NCI-H146 treated with DMSO at 0.1 percent for 48 hours (cell line): ENCODE results near the gene ZNF280B.
"Not testable (repeated sequence)": the region's sequence is repeated elsewhere in the genome, so short reads cannot be mapped to it uniquely, and the experiment has no call there.

ENCODE experiments used
- DNase-seq: peaks from one replicate; lab custom pipeline; 2025; ENCODE audit not compliant: unreplicated experiment; lab: John Stamatoyannopoulos, UW

Gene ZNF280B

DNA sequence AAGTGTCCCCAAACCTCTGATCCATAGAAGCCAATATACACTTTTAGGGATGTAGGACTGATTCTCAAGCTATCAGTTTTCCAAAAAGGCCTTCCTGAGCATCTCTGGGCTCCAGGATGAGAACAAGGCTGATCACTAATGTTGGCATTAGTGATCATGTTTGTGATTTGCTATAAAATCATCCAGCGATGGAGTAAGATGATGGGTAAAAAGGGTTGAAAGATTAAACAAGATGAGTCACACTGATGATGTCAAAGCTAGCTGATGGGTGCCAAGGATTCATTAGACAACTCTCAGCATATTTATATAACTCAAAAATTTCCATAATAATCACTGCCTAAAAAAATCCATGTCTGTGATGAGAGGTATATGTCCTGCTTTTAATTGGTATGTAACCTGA lies 42.8 kb downstream of the ZNF280B start:
- DNase-seq: no peak

DNA sequence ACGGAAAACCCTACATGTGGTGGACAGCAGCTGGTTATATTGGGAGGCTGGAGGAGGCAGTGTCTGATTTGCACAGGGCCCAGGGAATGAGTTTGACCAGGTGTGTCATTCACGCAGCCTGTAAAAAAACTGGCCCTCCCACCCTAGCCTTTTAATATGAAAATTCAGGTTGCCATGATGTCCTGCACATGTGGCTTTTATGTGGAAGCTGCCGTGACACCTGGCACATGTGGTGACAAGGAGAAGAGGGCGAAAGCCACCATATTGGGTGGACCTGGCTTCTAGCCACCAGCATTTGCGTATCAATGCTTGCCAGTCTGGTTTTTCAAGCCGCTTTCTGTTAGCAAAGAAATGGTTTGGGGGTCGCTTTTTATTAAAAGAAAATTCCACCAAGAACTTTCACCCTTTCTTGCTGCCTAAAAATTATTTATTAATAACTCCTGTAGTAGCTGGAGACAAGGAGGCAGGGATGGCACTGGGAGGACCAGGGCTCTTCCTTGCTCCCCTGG lies 43.4 kb downstream of the ZNF280B start:
- no peak for DNase-seq

DNA sequence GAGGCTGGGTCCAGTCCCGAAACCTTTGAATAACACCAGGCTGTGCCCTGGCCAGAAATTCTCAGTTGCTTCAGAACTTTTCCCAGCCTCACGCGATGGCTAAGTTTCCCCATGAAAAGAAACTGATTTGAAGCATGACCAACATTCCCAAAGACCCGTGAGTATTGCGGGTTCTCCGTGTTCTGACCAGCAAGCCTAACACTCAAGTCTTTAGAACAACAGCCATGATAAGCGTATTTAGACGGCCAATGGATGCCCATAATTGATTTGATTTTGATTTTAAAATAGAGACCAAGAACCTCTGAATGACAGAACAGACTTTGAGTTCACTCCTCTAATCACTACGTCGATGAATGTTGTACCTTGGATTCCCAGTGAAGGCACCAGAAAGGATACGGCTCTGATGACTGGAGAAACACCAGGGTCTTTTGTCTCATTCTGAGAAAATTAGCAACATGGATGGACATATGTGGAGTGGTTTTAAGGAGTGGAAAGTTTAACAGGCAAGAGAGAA lies 43.9 kb downstream of the ZNF280B start:
- no peak for DNase-seq

DNA sequence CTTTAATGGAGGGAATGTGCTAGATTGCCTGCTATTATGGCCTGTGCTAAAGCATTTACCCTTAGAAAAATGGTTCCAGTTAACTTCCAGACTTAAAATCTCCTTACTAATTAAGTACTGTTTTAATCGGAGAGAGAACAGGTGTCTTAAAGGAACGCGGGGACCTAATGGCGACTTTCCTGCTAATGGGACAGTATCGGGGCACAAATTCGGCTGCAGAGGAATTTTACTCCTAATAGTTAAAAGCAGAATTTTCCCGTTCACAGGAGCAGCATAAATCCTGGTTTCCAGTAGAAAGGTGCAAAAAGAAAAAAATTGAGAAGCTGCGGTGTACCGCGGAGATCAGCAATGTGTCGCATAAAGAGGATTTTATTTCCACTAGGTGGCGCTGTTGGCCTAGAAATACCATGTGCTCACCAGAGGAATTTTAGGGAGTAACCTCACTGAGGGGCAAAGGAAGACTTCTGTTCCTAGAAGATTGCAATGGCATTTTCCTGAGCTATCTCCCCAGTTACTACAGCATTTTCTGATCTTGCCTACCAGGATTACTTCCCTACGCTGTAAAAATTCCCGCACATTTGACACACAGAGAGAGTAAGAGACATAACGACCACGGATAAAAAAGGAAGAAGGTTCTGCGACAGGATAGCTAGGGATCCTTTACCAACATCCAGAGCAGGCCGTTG lies 44.5 kb downstream of the ZNF280B start:
- no peak for DNase-seq

DNA sequence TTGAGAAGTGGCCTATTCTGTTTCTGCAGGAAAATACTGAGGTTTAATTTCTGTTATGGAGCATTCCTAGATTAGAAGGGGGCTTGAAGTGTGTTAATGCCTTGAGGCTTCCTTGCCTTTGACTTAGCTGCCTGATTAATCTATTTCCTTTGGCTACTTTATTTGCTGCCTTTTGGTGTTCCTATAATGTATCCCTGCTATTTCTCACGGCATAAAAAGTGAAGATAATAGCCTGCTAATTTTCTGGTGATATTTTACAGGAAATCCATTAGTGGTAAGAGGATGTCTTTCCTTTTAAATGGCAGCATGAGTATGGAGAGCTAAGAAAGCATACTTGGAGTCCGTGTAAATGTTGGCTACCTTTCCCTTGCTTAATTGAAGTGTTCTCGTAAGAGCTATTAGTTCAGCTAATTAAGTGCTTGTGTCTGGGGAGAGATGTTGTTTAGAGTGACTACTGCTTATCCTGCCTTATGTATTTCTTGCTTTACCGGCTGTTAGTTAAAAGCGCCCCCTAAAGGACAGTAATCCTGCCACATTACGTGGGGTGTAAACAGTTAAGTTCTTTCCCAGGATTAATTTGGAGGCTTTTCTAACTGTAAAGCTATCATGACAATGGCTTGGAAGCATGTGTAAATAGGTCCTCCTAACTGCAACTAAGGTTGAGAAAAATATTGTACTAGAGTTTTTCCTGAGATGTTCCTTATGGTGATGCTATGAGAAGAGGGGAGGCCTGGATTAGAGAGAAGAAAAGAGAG lies 45.6 kb downstream of the ZNF280B start:
- DNase-seq: no peak

DNA sequence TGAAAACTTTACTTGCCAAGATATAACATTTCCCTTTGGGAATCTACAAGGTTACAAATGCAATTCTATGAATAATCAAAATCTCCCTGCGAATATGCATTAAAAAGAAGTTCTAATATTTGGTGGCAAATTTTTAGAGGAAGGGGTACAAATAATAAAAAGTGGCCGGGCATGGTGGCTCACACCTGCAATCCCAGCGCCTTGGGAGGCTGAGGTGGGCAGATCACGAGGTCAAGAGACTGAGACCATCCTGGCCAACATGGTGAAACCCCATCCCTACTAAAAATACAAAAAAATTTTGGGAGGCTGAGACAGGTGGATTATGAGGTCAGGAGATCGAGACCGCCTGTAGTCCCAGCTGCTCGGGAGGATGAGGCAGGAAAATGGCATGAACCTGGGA lies 47.0 kb downstream of the ZNF280B start:
- DNase-seq: no peak

DNA sequence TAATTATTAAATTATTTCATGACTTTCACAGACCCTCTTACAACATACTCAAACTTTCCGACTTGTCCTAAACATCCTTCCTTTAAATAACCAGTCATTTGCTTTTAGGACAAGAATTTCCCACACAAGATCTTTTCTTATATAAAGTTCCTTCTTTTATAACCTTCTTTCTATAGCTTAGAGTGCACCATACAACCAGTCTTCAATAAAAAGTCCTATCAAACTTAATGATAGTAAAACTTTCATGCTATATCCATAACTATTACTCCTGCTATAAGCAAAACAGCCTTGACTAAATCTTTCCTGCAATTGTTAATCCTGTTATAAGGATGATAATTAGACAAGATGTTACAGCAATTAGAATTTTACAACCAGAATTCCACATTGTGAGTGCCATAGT lies 47.4 kb downstream of the ZNF280B start:
- DNase-seq: no peak

DNA sequence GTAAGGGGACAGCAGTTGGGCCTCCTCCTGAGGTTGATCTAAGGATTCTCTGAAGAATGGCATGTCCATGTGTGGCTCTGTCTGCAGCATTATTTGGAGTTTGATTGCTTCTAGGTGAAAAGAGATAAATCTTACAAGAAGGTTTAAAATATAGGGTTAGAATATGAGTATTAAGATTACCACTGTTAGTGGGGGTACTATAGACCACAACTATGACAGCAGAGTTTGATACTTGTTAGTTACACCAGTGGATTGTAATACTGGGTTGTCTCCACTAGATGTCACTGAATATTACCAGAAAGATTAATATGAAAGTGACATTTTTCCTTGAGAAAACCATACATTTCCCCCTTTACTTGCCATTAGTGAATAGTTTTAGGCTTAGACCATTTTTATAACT lies 47.9 kb downstream of the ZNF280B start:
- no peak for DNase-seq

DNA sequence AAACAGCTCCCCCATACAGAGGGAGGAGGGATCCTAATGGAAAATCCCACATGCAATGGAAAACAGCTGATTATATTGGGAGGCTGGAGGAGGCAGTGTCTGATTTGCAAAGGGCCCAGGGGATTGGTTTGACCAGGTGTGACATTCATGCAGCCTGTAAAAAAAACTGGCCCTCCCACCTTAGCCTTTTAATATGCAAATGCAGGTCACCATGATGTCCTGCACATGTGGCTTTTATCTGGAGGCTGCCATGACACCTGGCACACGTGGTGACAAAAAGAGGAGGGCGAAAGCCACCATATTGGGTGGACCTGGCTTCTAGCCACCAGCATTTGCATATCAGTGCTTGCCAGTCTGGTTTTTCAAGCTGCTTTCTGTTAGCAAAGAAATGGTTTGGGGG lies 48.5 kb downstream of the ZNF280B start:
- no peak for DNase-seq

DNA sequence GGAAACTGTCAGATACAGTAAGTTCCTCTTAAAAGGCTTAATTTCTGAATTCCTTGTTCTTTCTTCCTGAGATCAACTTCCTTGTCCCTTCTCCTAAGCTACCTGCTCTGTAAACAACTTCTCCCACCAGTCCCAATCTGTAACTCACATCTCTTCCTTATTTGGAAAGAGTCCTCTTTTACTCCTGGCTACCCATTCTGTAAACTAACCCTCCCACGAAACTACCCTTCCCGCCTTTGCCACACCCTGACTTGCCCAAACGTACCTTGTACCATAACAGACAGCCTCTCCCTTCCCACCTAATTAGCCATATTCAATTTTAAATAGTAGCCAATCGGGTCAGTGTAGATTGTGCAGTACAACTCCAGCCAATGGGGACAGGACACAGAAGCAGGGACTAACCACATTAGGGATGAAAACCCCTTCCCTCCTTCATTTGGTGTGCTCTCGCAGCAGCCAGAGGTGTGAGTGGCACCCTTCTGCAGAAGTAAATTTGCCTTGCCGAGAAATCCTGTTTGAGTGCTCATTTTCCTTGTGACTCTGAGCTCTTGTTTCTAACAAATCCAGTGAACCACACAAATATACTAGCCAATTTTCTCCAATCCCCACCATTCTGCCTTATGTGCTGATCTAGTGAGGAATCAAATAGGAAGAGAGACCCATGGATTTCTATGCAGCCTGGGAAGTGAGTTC lies 49.5 kb downstream of the ZNF280B start:
- no peak for DNase-seq

DNA sequence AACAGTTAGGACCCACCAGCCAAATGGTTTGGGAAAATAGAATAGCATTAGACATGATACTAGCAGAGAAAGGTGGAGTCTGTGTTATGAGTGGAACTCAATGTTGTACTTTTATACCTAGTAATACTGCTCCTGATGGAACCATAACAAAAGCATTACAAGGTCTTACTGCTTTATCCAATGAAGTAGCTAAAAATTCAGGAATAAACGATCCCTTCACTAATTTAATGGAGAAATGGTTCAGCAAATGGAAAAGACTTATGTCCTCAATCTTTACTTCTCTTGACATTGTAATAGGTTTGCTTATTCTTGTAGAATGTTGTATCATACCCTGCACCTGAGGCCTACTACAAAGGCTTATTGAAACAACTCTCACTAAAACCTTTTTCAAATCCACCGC lies 50.2 kb downstream of the ZNF280B start:
- no peak for DNase-seq

DNA sequence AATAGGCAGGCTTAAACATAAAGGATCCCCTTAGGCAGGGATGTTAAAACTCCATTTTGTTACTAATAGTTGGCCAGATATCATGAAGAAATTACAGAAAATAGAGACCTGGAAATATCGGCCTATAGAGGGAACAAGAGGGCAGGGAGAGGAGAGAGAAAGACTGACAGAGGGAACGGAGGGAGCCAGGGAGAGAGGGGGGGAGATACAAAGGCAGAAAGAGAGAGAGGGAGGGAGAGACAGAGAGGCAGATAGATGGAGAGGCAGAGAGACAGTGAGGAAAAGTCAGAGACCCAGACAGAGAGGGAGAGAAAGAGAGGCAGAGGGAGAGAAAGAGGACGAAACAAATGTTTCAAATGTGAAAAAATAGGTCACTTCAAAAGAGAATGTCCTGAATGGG lies 53.5 kb downstream of the ZNF280B start:
- DNase-seq: no peak

DNA sequence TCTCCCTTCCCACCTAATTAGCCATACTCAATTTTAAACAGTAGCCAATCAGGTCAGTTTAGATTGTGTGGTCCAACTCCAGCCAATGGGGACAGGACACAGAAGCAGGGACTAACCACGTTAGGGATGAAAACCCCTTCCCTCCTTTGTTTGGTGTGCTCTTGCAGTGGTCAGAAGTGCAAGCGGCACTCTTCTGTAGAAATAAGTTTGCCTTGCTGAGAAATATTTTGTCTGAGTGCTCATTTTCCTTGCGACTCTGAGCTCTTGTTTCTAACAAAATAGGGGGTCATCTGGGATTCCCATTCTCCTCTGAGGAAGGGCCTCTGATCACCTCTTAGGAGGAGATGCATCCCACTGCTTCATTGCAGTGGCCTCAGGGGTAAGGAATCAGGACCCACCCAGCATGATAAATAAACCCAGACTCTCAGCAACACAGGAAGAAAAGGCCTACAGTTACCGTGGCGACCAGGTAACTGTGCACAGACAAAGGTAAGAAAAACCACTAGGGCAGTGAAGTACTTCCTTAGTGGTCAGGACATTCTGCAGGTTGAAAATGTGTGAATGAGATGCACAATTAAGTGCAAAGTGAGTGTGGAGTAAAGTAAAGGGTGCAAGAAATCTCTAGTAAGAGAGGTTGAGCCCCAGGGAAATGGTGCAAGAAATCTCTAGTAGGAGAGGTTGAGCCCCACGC lies 55.4 kb downstream of the ZNF280B start:
- no peak for DNase-seq

DNA sequence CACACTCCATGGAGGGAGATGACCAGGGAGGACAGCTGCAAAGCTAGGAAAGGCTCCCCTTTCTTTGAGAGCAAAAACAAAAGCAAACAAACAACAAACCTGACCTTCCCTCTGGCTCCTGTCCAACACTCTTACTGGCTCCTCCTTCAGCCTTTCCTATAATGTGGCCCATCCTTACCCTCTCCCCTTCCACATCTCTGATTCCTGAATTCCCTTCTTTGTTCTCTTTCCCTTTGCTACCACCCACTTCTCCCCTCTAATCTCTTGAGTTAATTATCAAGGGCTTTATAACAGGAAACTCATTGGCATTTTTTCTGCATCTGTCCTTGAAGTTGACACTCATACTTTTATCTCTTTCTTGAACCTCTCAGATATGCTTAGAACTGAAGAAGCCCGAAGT lies 56.3 kb downstream of the ZNF280B start:
- DNase-seq: no peak

DNA sequence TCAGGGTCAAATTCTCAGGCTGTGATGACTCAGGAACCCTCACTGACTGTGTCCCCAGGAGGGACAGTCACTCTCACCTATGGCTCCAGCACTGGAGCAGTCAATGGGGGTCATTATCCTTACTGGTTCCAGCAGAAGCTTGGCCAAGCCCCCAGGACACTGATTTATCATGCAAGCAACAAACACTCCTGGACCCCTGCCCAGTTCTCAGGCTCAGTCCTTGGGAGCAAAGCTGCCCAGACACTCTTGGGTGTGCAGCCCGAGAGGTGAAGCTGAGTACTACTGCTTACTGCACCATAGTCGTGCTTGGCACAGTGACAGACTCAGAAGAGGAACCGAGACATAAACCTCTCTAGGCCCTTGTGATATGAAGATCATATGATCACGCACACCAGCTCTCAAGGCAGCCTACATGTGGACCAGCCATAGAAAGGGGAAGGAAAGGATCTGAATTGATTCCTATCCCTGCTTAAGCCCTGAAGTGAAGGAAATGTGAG lies 58.2 kb downstream of the ZNF280B start:
- DNase-seq: no peak

DNA sequence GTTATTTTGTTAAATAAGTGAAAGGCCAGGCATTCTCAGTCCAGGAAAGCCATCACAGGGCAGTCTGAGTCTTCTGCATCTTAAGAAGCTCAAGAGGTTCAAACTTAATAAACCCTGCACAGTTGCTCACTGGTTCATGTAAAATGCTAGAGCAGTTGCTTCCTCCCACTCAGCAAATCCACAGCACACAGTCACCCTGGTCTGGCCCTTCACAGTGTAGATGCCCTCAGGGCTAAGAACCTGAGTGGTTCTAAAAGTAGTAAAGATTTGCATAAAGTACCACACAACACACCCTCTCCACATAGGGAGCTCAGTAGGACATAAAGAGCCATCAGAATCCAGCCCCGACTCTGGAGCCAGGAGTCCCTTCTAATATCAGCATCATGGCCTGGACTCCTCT lies 58.7 kb downstream of the ZNF280B start:
- no peak for DNase-seq

DNA sequence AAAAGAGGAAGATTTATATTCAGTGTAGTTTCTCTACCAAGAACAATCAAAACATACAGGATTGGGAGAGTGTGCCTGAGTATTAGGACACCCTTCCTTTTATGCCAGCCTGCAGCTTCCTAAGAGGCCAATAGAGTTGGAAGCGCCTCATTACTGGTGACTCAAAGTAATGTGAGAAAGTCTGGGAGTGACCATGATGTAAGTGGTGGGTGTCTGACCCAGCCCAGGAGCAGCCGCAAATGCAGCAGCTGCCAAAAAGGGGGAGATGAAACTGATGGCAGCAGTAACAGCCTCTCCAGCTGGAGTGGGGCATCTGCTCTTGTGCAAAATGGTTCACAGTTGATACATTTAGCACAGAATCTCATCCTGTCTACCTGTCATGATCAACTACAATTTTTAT lies 62.0 kb downstream of the ZNF280B start:
- no peak for DNase-seq

DNA sequence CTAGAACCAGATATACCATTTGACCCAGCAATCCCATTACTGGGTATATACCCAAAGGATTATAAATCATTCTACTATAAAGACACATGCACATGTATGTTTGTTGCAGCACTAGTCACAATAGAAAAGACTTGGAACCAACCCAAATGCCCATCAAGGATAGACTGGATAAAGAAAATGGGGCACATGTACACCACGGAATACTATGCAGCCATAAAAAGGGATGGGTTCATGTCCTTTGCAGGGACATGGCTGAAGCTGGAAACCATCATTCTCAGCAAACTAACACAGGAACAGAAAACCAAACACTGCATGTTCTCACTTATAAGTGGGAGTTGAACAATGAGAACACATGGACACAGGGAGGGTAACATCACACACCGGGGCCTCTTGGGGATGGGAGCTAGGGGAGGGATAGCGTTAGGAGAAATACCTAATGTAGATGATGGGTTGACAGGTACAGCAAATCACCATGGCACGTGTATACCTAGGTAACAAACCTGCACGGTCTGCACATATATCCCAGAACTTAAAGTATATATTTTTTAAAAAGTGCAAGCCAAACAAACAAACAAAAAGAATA lies 64.4 kb downstream of the ZNF280B start:
- not testable (repeated sequence) for DNase-seq

DNA sequence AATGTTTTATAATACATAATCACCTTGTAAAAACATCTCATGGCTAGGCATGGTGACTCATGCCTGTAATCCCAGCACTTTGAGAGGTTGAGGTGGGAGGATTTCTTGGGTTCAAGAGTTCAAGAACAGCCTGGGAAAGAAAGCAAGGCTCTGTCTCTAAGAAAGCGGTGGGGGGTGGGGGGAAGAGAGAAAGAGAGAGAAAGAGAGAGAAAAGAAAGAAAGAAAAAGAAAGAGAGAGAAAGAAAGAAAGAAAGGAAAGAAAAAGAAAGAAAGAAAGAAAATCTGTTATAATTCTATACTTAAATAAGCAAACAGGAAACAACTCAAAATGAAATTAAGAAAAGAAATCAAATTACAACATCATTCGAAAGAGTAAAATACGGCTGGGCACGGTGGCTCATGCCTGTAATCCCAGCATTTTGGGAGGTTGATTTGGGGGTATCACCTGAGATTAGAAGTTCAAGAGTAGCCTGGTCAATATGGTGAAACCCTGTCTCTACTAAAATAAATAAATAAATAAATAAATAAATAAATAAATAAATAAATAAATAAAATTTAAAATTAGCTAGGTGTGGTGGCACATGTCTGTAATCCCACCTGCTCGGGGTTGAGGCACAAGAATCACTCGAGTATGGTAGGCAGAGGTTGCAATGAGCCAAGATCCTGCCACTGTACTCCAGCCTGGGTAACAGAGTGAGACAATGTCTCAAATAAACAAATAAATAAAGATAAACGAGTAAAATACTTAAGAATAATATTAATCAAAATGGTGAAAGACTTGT lies 65.4 kb downstream of the ZNF280B start:
- DNase-seq: no peak

DNA sequence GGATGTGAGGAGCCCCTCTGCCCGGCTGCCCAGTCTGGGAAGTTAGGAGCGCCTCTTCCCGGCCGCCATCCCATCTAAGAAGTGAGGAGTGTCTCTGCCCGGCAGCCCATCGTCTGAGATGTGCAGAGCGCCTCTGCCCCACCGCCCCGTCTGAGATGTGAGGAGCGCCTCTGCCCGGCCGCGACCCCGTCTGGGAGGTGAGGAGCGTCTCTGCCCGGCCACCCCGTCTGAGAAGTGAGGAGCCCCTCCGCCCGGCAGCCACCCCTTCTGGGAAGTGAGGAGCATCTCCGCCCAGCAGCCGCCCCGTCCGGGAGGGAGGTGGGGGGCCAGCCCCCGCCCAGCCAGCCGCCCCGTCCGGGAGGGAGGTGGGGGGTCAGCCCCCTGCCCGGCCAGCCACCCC lies 66.9 kb downstream of the ZNF280B start:
- not testable (repeated sequence) for DNase-seq
